Parietal lobe (tissue), 1 donor: ENCODE results near the gene HTRA3. TPM values are rescaled to one million over a fixed set of nuclear protein-coding genes. Genes with fewer than 3 reads are reported as not detected.

Experiments
- total RNA-seq: library from RNA; depleted of rRNA; stranded (reverse); fragments of >200 nt; gene quantifications from one replicate; pipeline ENCODE4 v1.2.3, GENCODE V29; 2014

HTRA3 gene
- 1.3 TPM for total RNA-seq

DNA sequence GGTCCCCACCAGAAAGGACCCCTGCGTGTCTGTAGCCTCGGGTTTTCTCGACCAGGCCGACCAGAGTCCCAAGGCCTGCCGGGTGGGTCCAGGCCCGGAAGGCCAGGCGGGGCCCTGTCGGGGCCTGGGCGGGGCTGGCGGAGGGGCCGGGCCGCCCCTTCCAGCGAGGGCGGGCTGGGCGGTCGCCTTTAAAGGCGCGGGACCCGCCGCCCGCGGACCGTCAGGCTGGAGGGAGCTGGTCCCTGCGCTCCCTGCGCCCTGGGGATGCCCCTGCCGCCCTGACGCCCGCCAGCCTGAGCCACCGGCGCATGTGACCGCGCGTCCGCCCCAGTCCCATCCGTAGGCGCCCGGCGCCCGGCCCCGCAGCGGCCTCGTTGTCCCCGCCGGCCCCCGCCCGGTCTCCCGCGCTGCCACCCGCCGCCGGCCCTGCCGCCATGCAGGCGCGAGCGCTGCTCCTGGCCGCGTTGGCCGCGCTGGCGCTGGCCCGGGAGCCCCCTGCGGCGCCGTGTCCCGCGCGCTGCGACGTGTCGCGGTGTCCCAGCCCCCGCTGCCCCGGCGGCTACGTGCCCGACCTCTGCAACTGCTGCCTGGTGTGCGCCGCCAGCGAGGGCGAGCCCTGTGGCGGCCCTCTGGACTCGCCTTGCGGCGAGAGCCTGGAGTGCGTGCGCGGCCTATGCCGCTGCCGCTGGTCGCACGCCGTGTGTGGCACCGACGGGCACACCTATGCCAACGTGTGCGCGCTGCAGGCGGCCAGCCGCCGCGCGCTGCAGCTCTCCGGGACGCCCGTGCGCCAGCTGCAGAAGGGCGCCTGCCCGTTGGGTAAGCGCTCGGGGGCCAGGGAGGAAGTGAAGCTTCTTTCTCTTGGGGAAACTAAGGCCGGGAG is at the start of gene HTRA3:
TSS of gene HTRA3 (plus strand) at position 220 of the 883 bp plus-strand sequence. CDS start at position 435, 215 bp downstream.

Other genes starting within 250 kb of the HTRA3 start
- gene ABLIM2, start 110.9 kb upstream of the HTRA3 start, total RNA-seq, result 22.2 TPM
- gene SH3TC1, start 70.5 kb upstream of the HTRA3 start, total RNA-seq, result 4.7 TPM
- 51.6 TPM for gene ACOX3, start 171.0 kb downstream of the HTRA3 start, total RNA-seq
- gene TRMT44, start 171.0 kb downstream of the HTRA3 start, total RNA-seq, result 52.9 TPM